ENCODE results near the gene NRG2. TPM values are rescaled to one million over a fixed set of nuclear protein-coding genes. Genes with fewer than 3 reads are reported as not detected.

Gene NRG2
- total RNA-seq, 2 experiments from 2014 or later: 0.11 TPM; not detected in 1

DNA sequence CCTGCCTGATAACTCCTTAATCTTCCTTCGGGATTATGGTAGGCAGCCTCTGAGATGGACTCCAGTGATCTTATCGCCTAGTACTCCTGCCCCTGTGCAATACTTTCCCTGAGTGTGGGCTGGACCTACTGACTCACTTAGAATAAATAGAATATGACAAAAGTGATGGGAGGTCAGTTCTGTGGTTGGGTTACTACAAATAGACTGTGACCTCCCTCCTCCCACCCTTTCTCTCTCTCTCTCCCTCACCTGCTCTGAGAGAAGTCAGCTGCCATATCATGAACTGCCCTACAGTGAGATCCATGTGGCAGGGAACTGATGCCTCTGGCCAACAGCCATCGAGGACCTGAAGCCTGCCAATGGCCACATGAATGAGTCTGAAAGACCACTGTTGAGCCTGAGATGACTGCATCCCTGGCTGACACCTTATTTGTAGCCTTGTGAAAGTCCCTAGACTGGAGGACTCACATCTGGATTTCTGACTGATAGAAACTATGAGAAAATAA, 31.7 kb downstream of the NRG2 start:
- Mint-ChIP-seq H3K4me3 (no peak overlapping the region), H3K4me1 (ENCODE audit: low read depth) (no peaks in the 10 kb centered on the region), H3K27ac (no peak overlapping the region), H3K9me3 (no peaks in the 10 kb centered on the region), H3K27me3 (peaks cover 4% of the 10 kb centered on the region), H3K36me3 (ENCODE audit: low read depth) (no peaks in the 10 kb centered on the region)
- ChIA-PET CTCF (interaction anchor here (0.9 to 2.0 kb wide), 2 partner anchors 9 to 43 kb away, joined by 3 to 5 read pairs; no protein-coding TSS in a partner anchor), POLR2A (no interaction called here)
- no peak for ATAC-seq
- intact Hi-C loops (cut with micrococcal nuclease): no loop called here
- DNase-seq: no peak
- TF ChIP-seq, protein P1, sequence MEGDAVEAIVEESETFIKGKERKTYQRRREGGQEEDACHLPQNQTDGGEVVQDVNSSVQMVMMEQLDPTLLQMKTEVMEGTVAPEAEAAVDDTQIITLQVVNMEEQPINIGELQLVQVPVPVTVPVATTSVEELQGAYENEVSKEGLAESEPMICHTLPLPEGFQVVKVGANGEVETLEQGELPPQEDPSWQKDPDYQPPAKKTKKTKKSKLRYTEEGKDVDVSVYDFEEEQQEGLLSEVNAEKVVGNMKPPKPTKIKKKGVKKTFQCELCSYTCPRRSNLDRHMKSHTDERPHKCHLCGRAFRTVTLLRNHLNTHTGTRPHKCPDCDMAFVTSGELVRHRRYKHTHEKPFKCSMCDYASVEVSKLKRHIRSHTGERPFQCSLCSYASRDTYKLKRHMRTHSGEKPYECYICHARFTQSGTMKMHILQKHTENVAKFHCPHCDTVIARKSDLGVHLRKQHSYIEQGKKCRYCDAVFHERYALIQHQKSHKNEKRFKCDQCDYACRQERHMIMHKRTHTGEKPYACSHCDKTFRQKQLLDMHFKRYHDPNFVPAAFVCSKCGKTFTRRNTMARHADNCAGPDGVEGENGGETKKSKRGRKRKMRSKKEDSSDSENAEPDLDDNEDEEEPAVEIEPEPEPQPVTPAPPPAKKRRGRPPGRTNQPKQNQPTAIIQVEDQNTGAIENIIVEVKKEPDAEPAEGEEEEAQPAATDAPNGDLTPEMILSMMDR (IDR thresholded peaks at IDR 0.05): no peak

DNA sequence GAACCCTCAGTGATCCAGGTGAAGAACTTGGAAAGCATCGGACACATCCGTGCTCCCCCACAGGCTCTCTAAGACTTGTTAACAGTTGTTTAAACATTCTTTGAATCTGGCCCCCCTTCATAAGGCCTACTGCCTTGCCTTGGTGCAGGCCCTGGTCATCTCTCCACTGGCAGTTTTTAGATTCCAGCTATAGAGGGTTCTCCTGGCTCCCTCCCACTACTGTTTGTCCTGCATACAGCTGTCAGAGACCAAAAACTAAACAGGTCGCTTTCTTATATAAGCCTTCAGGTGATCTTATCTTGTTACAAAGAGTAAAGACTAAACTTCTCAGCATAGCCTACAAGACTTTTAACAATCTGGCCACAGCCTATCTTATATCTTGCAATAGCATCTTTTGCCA, 32.3 kb downstream of the NRG2 start:
- Mint-ChIP-seq H3K27me3 (peaks cover 4% of the 10 kb centered on the region), H3K36me3 (ENCODE audit: low read depth) (no peaks in the 10 kb centered on the region), H3K9me3 (no peaks in the 10 kb centered on the region), H3K4me1 (ENCODE audit: low read depth) (no peaks in the 10 kb centered on the region), H3K4me3 (no peak overlapping the region), H3K27ac (no peak overlapping the region)
- TF ChIP-seq, protein P1 (IDR thresholded peaks at IDR 0.05): no peak
- POLR2A ChIA-PET: no interaction called here
- intact Hi-C loops (cut with micrococcal nuclease): no loop called here
- ATAC-seq (no peak), DNase-seq (no peak)
- CTCF ChIA-PET: interaction anchor here (2.0 kb wide), 1 partner anchor 42 kb away, joined by 5 read pairs; no protein-coding TSS in a partner anchor

DNA sequence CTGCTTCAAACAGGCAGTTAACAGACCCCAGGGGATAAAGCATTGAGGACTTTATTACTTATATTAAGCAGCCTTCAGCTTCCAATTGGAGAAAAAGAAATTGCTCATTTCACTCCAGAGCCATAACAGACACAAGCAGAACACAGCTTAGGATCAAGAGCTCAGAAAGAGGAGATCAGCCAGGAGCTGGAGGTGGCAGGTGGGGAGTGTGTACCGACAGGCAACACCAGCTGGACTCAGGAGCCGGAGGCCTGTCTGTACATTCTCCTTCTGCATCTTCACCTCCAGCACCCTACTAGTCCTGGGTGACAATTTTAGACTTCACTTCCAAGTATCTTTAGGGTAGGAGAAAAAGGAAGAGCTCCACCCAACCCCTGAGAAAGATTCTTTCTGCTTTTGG, 35.8 kb downstream of the NRG2 start:
- H3K4me1 Mint-ChIP-seq (ENCODE audit: low read depth): no peaks in the 10 kb centered on the region
- no peak overlapping the region for H3K27ac Mint-ChIP-seq
- no peaks in the 10 kb centered on the region for H3K9me3 Mint-ChIP-seq
- TF ChIP-seq, protein P1 (IDR thresholded peaks at IDR 0.05): no peak
- ChIA-PET CTCF (interaction anchor here (0.7 kb wide), 1 partner anchor 291 kb away, joined by 3 read pairs; no protein-coding TSS in a partner anchor), POLR2A (interaction anchor here (0.8 kb wide), 1 partner anchor 13 kb away, joined by 3 read pairs; no protein-coding TSS in a partner anchor)
- H3K36me3 Mint-ChIP-seq (ENCODE audit: low read depth): no peaks in the 10 kb centered on the region
- ATAC-seq (no peak), DNase-seq (no peak)
- no peak overlapping the region for H3K4me3 Mint-ChIP-seq
- peaks cover 22% of the 10 kb centered on the region for H3K27me3 Mint-ChIP-seq
- intact Hi-C loops (cut with micrococcal nuclease): no loop called here

DNA sequence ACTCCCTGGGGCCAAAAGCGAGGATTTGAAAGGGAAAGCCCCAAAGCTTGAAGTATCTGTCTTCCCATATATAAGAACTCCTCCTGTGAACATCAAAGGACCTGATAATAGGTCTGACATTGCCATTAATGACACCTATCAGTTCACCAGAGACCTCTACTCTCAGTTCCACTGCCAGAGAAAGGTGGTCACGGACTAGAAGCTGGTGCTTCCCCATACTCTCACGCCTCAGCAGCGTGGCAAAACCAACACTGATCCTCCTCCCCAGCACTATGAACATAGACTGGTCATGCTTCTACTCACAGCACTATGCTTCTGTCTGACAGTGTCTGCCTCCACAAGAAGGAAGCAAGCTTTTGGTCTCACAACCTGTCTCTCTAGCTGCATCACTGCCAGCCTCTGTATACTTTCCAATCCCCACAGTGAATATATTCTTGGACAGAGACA, 37.9 kb downstream of the NRG2 start:
- H3K9me3 Mint-ChIP-seq: no peaks in the 10 kb centered on the region
- POLR2A ChIA-PET: no interaction called here
- H3K27me3 Mint-ChIP-seq: peaks cover 27% of the 10 kb centered on the region
- intact Hi-C loops (cut with micrococcal nuclease): no loop called here
- H3K27ac Mint-ChIP-seq: no peak overlapping the region
- no peak overlapping the region for H3K4me3 Mint-ChIP-seq
- H3K36me3 Mint-ChIP-seq (ENCODE audit: low read depth): no peaks in the 10 kb centered on the region
- TF ChIP-seq, protein P1 (IDR thresholded peaks at IDR 0.05): no peak
- no peak for ATAC-seq
- CTCF ChIA-PET: interaction anchor here (1.0 to 1.2 kb wide), 2 partner anchors 36 to 68 kb away, joined by 3 to 6 read pairs; no protein-coding TSS in a partner anchor
- H3K4me1 Mint-ChIP-seq (ENCODE audit: low read depth): no peaks in the 10 kb centered on the region
- no peak for DNase-seq

DNA sequence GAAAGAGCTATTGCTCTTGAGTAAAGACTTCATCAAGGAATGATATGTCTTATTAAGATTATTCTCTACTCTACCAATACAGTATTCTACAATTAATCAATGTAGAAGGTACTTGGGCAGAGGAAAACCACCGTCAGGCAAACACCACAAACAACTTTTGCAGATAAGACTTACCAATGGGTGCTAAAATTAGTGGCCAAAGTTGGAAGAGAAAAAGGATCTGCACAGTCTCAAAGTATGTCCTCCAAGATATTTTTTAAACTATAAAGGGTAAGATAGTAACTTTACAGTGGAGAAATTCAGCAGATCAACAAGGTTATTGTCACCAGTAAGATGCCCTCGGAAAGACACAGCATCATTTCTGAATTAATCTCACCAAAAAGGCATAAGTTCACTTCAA, 38.9 kb downstream of the NRG2 start:
- intact Hi-C loops (cut with micrococcal nuclease): no loop called here
- peaks cover 25% of the 10 kb centered on the region for H3K27me3 Mint-ChIP-seq
- H3K27ac Mint-ChIP-seq: no peak overlapping the region
- H3K4me1 Mint-ChIP-seq (ENCODE audit: low read depth): no peaks in the 10 kb centered on the region
- TF ChIP-seq, protein P1 (IDR thresholded peaks at IDR 0.05): no peak
- POLR2A ChIA-PET: no interaction called here
- ATAC-seq (no peak), DNase-seq (no peak)
- CTCF ChIA-PET: interaction anchor here (1.5 kb wide), 1 partner anchor 35 kb away, joined by 3 read pairs; no protein-coding TSS in a partner anchor
- H3K4me3 Mint-ChIP-seq: no peak overlapping the region
- no peaks in the 10 kb centered on the region for H3K9me3 Mint-ChIP-seq
- no peaks in the 10 kb centered on the region for H3K36me3 Mint-ChIP-seq (ENCODE audit: low read depth)

Measured in activated CD8-positive, alpha-beta T cell treated with anti-CD3 and anti-CD28 coated beads for 36 hours (primary cell).